ENCODE results near the gene EPHB2.

GRCh38 chr1:22767852-22768251, 57.2 kb downstream of the EPHB2 start:
- TF ChIP-seq RAD21 (conservative IDR thresholded peaks at IDR 0.05) (no peak), CTCF (IDR thresholded peaks at IDR 0.05; ENCODE audit: poor library complexity, severe bottlenecking) (no peak), POLR2AphosphoS5 (IDR thresholded peaks at IDR 0.05) (no peak), EP300 (conservative IDR thresholded peaks at IDR 0.05; ENCODE audit: poor library complexity, severe bottlenecking) (no peak), MXI1 (conservative IDR thresholded peaks at IDR 0.05; ENCODE audit: poor library complexity, severe bottlenecking) (no peak)
